Endodermal cell (in vitro differentiated cells): ENCODE measurements around the gene BORCS6. TPM values are rescaled to one million over a fixed set of nuclear protein-coding genes. Genes with fewer than 3 reads are reported as not detected.

Experiments used
- DNase-seq: peaks from one replicate; pipeline ENCODE4 v3.0.0-alpha.2; 2017
- H3K27ac ChIP-seq: 2 replicates; pipeline ENCODE4 v1.5.1; 2013; ENCODE audit warnings: mild to moderate bottlenecking, low read depth, low read length, moderate library complexity
- H3K27me3 ChIP-seq: 2 replicates; pipeline ENCODE4 v1.6.1; 2013; ENCODE audit warnings: mild to moderate bottlenecking, low read length, moderate library complexity; ENCODE audit not compliant: insufficient read depth, control insufficient read depth, poor library complexity, severe bottlenecking
- H3K36me3 ChIP-seq: 2 replicates; pipeline ENCODE4 v1.7.0; 2013; ENCODE audit warnings: mild to moderate bottlenecking, low read length, moderate library complexity; ENCODE audit not compliant: control insufficient read depth, insufficient read depth
- H3K4me1 ChIP-seq: one replicate; pipeline ENCODE4 v1.7.0; 2013; ENCODE audit warnings: low read length; ENCODE audit not compliant: control insufficient read depth, insufficient read depth
- H3K4me3 ChIP-seq: 2 replicates; pipeline ENCODE4 v1.5.1; 2013; ENCODE audit warnings: mild to moderate bottlenecking, low read length, moderate library complexity
- H3K9ac ChIP-seq: 2 replicates; pipeline ENCODE4 v1.6.1; 2013; ENCODE audit warnings: mild to moderate bottlenecking, low read length, moderate library complexity; ENCODE audit not compliant: poor library complexity, severe bottlenecking; ENCODE audit errors: extremely low read depth
- H3K9me3 ChIP-seq: 2 replicates; pipeline ENCODE4 v1.6.1; 2013; ENCODE audit warnings: mild to moderate bottlenecking, low read length, moderate library complexity; ENCODE audit not compliant: control insufficient read depth
- H3K27ac Mint-ChIP-seq: 2 replicates; pipeline ENCODE4 v1.8.0; 2020; ENCODE audit warnings: mixed read lengths
- H3K27me3 Mint-ChIP-seq: 2 replicates; pipeline ENCODE4 v1.8.0; 2021; ENCODE audit warnings: mild to moderate bottlenecking, mixed read lengths; ENCODE audit not compliant: insufficient read depth
- H3K36me3 Mint-ChIP-seq: 2 replicates; pipeline ENCODE4 v1.8.0; 2020; ENCODE audit warnings: low read depth, mixed read lengths
- H3K4me1 Mint-ChIP-seq: 2 replicates; pipeline ENCODE4 v1.8.0; 2020; ENCODE audit warnings: mixed read lengths
- H3K4me3 Mint-ChIP-seq: 2 replicates; pipeline ENCODE4 v1.8.0; 2020; ENCODE audit warnings: mild to moderate bottlenecking, moderate library complexity, mixed read lengths
- H3K9me3 Mint-ChIP-seq: 2 replicates; pipeline ENCODE4 v1.8.0; 2020; ENCODE audit warnings: mild to moderate bottlenecking, mixed read lengths
- CTCF ChIP-seq: fragments of 200-600 bp; sonication (generic); conservative IDR thresholded peaks from 2 replicates; pipeline ENCODE4 v1.5.0; 2021; ENCODE audit warnings: antibody characterized with exemption, mild to moderate bottlenecking
- WGBS, 2 experiments: methylation state at CpG; one replicate each; pipeline versions ENCODE4 v1.1.5 to v1.1.7; 2013; ENCODE audit warnings: missing lambda C conversion rate in 2 of 2, mixed read lengths in 1 of 2; ENCODE audit not compliant: insufficient coverage in 1 of 2, insufficient read length in 1 of 2; 5-methylcytosine and 5-hydroxymethylcytosine counted together
- total RNA-seq, 2 donors: library from RNA; stranded (reverse); fragmentation: NEBNext Ultra II Directional in 1 of 2; extraction: Animal tissue kit (Norgen Biotek cat#: 25700) in 1 of 2; gene quantifications; 2 replicates in 1 of 2; 3 replicates in 1 of 2; pipeline ENCODE4 v1.2.1, GENCODE V29; 2021

BORCS6 gene
- total RNA-seq, 2 donors from 2014 or later, result 4.1 to 5.5 TPM

- H3K36me3 Mint-ChIP-seq, result peaks cover 31% of the 10 kb centered on the region
These were observed 28.4 kb downstream of the BORCS6 start for GRCh38 chr17:8161289-8162232.

DNA sequence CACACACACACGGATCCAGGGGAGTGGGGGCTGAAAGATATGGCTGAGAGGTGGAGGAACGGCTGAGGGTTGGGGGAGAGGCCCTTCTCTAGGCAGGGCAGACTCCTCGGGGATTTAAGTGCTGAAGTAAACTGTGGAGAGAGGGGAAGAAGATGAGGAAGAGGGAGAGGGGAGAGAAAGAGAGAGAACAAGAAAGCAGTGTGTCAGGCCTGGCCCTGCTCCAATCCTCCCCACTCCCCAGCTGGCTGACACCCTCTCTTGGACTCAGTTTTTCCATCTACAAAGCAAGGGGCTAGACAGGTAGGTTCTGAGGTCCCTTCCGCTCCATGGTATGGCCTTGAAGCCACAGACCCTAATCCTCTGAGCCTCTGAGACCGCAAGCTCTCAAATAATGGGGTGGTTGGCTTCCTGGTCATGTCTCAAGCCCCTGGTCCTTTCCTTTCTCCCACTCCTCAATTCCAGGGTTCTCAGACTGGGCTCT, 29.2 kb downstream of the BORCS6 start:
- peak; percentile 35 for DNase-seq
- Mint-ChIP-seq H3K9me3 (no peaks in the 10 kb centered on the region), H3K4me1 (peaks cover 34% of the 10 kb centered on the region), H3K36me3 (peaks cover 31% of the 10 kb centered on the region), H3K27ac (no peak overlapping the region), H3K27me3 (no peaks in the 10 kb centered on the region), H3K4me3 (peak overlapping the region; percentile 77)
- no peak for TF ChIP-seq CTCF
- Histone ChIP-seq H3K4me1 (peaks cover 17% of the 10 kb centered on the region), H3K9ac (no peak overlapping the region), H3K27ac (no peak overlapping the region), H3K9me3 (no peaks in the 10 kb centered on the region), H3K27me3 (no peaks in the 10 kb centered on the region), H3K4me3 (peak overlapping the region; percentile 93), H3K36me3 (peaks cover 27% of the 10 kb centered on the region)
- 63 to 83% methylated on average over 2 to 5 of the region's 5 CpGs for WGBS, 2 experiments

More at GRCh38 chr17:8161289-8162232, 28.4 kb downstream of the BORCS6 start:
- Mint-ChIP-seq H3K27ac (peak overlapping the region; percentile 64), H3K4me1 (peaks cover 36% of the 10 kb centered on the region), H3K9me3 (no peaks in the 10 kb centered on the region), H3K27me3 (no peaks in the 10 kb centered on the region), H3K4me3 (peak overlapping the region; percentile 77)
- no peaks in the 10 kb centered on the region for H3K27me3 ChIP-seq
- no peak overlapping the region for H3K27ac ChIP-seq
- peak overlapping the region; percentile 81 for H3K9ac ChIP-seq
- H3K4me3 ChIP-seq, result peak overlapping the region; percentile 93
- DNase-seq, result no peak
- H3K36me3 ChIP-seq, result peaks cover 27% of the 10 kb centered on the region
- H3K9me3 ChIP-seq, result no peaks in the 10 kb centered on the region
- peaks cover 15% of the 10 kb centered on the region for H3K4me1 ChIP-seq
- 85 to 91% methylated on average over 10 to 18 of the region's 19 CpGs for WGBS, 2 experiments
- peak; percentile 10 for TF ChIP-seq CTCF

DNA sequence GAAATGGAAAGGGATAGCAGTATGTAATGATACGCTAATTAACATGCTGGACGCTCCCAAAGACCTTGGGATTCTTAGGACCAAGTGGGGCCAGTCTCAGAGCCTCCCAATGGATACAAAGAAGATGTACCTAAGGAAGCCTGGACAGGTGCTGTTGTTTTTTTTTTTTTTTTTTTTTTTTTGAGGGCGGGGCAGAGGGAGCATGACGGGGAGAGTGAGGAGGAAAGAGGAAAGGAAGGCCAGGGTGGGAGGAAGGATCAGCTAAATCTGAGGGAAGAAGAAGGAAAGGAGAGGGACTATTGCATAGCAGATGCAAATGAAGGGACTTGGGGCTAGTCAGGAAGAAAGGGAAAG, 29.8 kb downstream of the BORCS6 start:
- WGBS, 2 experiments, result 84 to 100% methylated on average over 2 to 4 of the region's 4 CpGs
- Histone ChIP-seq H3K4me1 (peaks cover 21% of the 10 kb centered on the region), H3K27me3 (no peaks in the 10 kb centered on the region), H3K36me3 (peaks cover 27% of the 10 kb centered on the region), H3K4me3 (no peak overlapping the region), H3K9me3 (no peaks in the 10 kb centered on the region), H3K27ac (no peak overlapping the region), H3K9ac (no peak overlapping the region)
- H3K27ac Mint-ChIP-seq, result no peak overlapping the region
- H3K4me1 Mint-ChIP-seq, result peaks cover 34% of the 10 kb centered on the region
- no peaks in the 10 kb centered on the region for H3K9me3 Mint-ChIP-seq
- peaks cover 31% of the 10 kb centered on the region for H3K36me3 Mint-ChIP-seq
- peak overlapping the region; percentile 77 for H3K4me3 Mint-ChIP-seq
- H3K27me3 Mint-ChIP-seq, result no peaks in the 10 kb centered on the region
- no peak for TF ChIP-seq CTCF
- peak; percentile 36 for DNase-seq
